ENCODE measurements around the gene PCBP3.
"Not testable (repeated sequence)": the region's sequence is repeated elsewhere in the genome, so short reads cannot be mapped to it uniquely, and the experiment has no call there.

PCBP3 gene

GRCh38 chr21:45974073-45975019 is 330.8 kb downstream of the PCBP3 start:
- WGBS (ENCODE audit: insufficient coverage) = 1% methylated on average over 53 of the region's 59 CpGs

GRCh38 chr21:45975020-45975666 is 331.6 kb downstream of the PCBP3 start:
- no peaks in the 10 kb centered on the region for H3K36me3 ChIP-seq (ENCODE audit: control insufficient read depth in 4 of 4, insufficient read depth in 4 of 4, low read length in 3 of 4)
- no peak overlapping the region for H3K27ac ChIP-seq (ENCODE audit: insufficient read depth in 1 of 2, low read depth in 1 of 2, low read length in 2 of 2, poor library complexity in 1 of 2, severe bottlenecking in 2 of 2)
- H3K27me3 ChIP-seq (replicated peaks in 2 of 5; ENCODE audit: control insufficient read depth in 4 of 5, insufficient read depth in 5 of 5, low read length in 4 of 5) = peaks cover 0 to 81% (median 24%) of the 10 kb centered on the region in 5 experiments
- WGBS (ENCODE audit: insufficient coverage) = 7% methylated on average over 25 of the region's 33 CpGs
- ChIA-PET CTCF (interaction anchor here (1.1 kb wide), 1 partner anchor 124 kb away, joined by 3 read pairs; no protein-coding TSS in a partner anchor), POLR2A (no interaction called here)
- peak overlapping the region in 3 of 7 experiments; percentile 11 to 75 (median 55) for H3K4me3 ChIP-seq (ENCODE audit: control insufficient read depth in 1 of 7, extremely low read depth in 1 of 7, insufficient read depth in 4 of 7, low read depth in 2 of 7, low read length in 6 of 7)
- peaks cover 0 to 45% (median 35%) of the 10 kb centered on the region in 4 experiments for H3K4me1 ChIP-seq (ENCODE audit: control extremely low read depth in 1 of 4, control insufficient read depth in 4 of 4, insufficient read depth in 4 of 4, low read length in 3 of 4)
- H3K9me3 ChIP-seq (ENCODE audit: control extremely low read depth in 1 of 5, control insufficient read depth in 4 of 5, insufficient read depth in 2 of 5, low read depth in 1 of 5, low read length in 4 of 5) = no peaks in the 10 kb centered on the region
- DNase-seq = no peak

More at GRCh38 chr21:45974073-45975019, 330.8 kb downstream of the PCBP3 start:
- CTCF ChIA-PET = interaction anchor here (1.1 to 6.1 kb wide), 3 partner anchors 19 to 169 kb away, joined by 3 to 38 read pairs (median 4); no protein-coding TSS in a partner anchor
- no peak overlapping the region for H3K27ac ChIP-seq (ENCODE audit: insufficient read depth in 1 of 2, low read depth in 1 of 2, low read length in 2 of 2, poor library complexity in 1 of 2, severe bottlenecking in 2 of 2)
- H3K4me3 ChIP-seq (ENCODE audit: control insufficient read depth in 1 of 7, extremely low read depth in 1 of 7, insufficient read depth in 4 of 7, low read depth in 2 of 7, low read length in 6 of 7) = peak overlapping the region; percentile 29 to 75 (median 55)
- peaks cover 0 to 73% (median 24%) of the 10 kb centered on the region in 5 experiments for H3K27me3 ChIP-seq (replicated peaks in 2 of 5; ENCODE audit: control insufficient read depth in 4 of 5, insufficient read depth in 5 of 5, low read length in 4 of 5)
- POLR2A ChIA-PET = no interaction called here
- peak; percentile 27 to 76 (median 72) for DNase-seq
- H3K36me3 ChIP-seq (ENCODE audit: control insufficient read depth in 4 of 4, insufficient read depth in 4 of 4, low read length in 3 of 4) = no peaks in the 10 kb centered on the region
- H3K4me1 ChIP-seq (ENCODE audit: control extremely low read depth in 1 of 4, control insufficient read depth in 4 of 4, insufficient read depth in 4 of 4, low read length in 3 of 4) = peaks cover 0 to 45% (median 35%) of the 10 kb centered on the region in 4 experiments
- no peaks in the 10 kb centered on the region for H3K9me3 ChIP-seq (ENCODE audit: control extremely low read depth in 1 of 5, control insufficient read depth in 4 of 5, insufficient read depth in 2 of 5, low read depth in 1 of 5, low read length in 4 of 5)

DNA sequence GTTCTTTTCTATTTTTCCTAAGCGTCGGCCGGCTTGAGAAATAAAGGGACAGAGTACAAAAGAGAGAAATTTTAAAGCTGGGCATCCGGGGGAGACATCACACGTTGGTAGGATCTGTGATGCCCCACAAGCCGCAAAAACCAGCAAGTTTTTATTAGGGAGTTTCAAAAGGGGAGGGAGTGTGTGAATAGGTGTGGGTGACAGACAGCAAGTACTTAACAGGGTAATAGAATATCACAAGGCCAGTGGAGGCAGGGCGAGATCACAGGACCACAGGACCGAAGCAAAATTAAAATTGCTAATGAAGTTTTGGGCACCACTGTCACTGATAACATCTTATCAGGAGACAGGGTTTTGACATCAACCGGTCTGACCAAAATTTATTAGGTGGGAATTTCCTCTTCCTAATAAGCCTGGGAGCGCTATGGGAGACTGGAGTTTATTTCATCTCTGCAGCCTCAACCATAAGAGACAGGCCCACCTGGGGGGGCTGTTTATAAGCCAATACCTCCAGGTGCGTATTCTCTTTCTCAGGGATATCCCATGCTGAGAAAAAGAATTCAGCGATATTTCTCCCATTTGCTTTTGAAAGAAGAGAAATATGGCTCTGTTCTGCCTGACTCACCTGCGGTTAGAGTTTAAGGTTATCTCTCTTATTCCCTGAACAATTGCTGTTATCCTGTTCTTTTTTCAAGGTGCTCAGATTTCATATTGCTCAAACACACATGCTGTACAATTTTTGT is 332.3 kb downstream of the PCBP3 start:
- H3K9me3 ChIP-seq (ENCODE audit: control extremely low read depth in 1 of 5, control insufficient read depth in 4 of 5, insufficient read depth in 2 of 5, low read depth in 1 of 5, low read length in 4 of 5); POLR2A ChIA-PET; H3K36me3 ChIP-seq (ENCODE audit: control insufficient read depth in 4 of 4, insufficient read depth in 4 of 4, low read length in 3 of 4); DNase-seq; H3K27ac ChIP-seq (ENCODE audit: insufficient read depth in 1 of 2, low read depth in 1 of 2, low read length in 2 of 2, poor library complexity in 1 of 2, severe bottlenecking in 2 of 2); H3K4me3 ChIP-seq (ENCODE audit: control insufficient read depth in 1 of 7, extremely low read depth in 1 of 7, insufficient read depth in 4 of 7, low read depth in 2 of 7, low read length in 6 of 7): not testable (repeated sequence)
- CTCF ChIA-PET = interaction anchor here (1.1 kb wide), 1 partner anchor 123 kb away, joined by 3 read pairs; no protein-coding TSS in a partner anchor
- Histone ChIP-seq H3K4me1 (ENCODE audit: control extremely low read depth in 1 of 4, control insufficient read depth in 4 of 4, insufficient read depth in 4 of 4, low read length in 3 of 4) (peaks cover 0 to 48% (median 38%) of the 10 kb centered on the region in 4 experiments), H3K27me3 (replicated peaks in 2 of 5; ENCODE audit: control insufficient read depth in 4 of 5, insufficient read depth in 5 of 5, low read length in 4 of 5) (peaks cover 0 to 88% (median 24%) of the 10 kb centered on the region in 5 experiments)
- 23% methylated on average over 6 of the region's 13 CpGs for WGBS (ENCODE audit: insufficient coverage)

- 14% methylated on average over 5 of the region's 11 CpGs for WGBS (ENCODE audit: insufficient coverage)
- no peak for DNase-seq
- H3K4me3 ChIP-seq (ENCODE audit: control insufficient read depth in 1 of 7, extremely low read depth in 1 of 7, insufficient read depth in 4 of 7, low read depth in 2 of 7, low read length in 6 of 7) = no peak overlapping the region
- H3K36me3 ChIP-seq (ENCODE audit: control insufficient read depth in 4 of 4, insufficient read depth in 4 of 4, low read length in 3 of 4) = no peaks in the 10 kb centered on the region
- H3K27me3 ChIP-seq (replicated peaks in 2 of 5; ENCODE audit: control insufficient read depth in 4 of 5, insufficient read depth in 5 of 5, low read length in 4 of 5) = peaks cover 0 to 87% (median 24%) of the 10 kb centered on the region in 5 experiments
- no peaks in the 10 kb centered on the region for H3K9me3 ChIP-seq (ENCODE audit: control extremely low read depth in 1 of 5, control insufficient read depth in 4 of 5, insufficient read depth in 2 of 5, low read depth in 1 of 5, low read length in 4 of 5)
- ChIA-PET POLR2A (no interaction called here), CTCF (no interaction called here)
- no peak overlapping the region for H3K27ac ChIP-seq (ENCODE audit: insufficient read depth in 1 of 2, low read depth in 1 of 2, low read length in 2 of 2, poor library complexity in 1 of 2, severe bottlenecking in 2 of 2)
- peaks cover 0 to 54% (median 45%) of the 10 kb centered on the region in 4 experiments for H3K4me1 ChIP-seq (ENCODE audit: control extremely low read depth in 1 of 4, control insufficient read depth in 4 of 4, insufficient read depth in 4 of 4, low read length in 3 of 4)
Measured at GRCh38 chr21:45976701-45977311, 333.3 kb downstream of the PCBP3 start.

DNA sequence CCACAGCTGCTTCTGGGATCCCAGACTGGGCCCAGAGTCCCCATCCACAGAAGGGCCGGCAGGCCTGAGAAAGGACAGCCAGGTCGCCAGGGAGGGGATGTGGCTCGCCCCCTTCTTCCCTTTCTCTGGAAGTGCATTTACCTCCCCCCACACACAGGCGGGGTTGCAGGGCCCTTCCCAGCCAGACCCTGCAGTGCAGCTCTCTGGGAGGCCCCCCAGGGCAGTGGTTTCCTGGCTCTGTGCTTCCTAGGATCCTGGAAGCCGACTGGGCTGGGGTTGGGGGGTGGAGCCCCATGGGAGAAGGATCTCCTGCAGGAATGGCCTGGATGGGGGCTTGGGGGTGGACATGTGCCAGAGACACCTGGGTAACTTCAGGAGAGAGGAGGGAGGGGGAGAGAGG is 333.9 kb downstream of the PCBP3 start:
- ChIA-PET CTCF (no interaction called here), POLR2A (no interaction called here)
- WGBS (ENCODE audit: insufficient coverage) = no CpG with 5 or more reads among the region's 5 CpGs

DNA sequence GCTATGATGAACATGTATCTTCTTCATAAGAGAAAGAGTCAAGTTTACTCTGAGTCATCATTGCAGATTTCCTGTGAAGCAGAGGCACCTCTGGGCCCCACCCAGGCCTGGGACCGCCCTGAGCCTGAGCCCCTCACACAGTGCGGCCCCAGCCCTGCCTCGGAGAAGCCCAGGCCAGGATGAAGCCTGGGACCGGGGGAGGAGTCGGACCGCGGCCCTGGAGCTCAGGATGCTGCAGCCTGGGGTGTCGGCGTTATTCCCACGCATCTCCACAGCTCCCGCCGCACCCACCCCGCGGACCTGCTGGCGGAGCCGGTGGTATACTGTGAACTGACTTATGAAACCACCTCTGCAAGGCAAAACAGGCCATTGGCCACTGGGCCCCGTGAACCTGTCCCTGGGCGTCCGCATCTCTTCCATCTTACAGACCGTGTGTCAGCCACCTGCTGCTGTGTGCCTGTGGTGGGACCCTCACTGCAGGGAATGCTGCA is 335.7 kb downstream of the PCBP3 start:
- Histone ChIP-seq H3K27ac (ENCODE audit: insufficient read depth in 1 of 2, low read depth in 1 of 2, low read length in 2 of 2, poor library complexity in 1 of 2, severe bottlenecking in 2 of 2) (no peak overlapping the region), H3K36me3 (ENCODE audit: control insufficient read depth in 4 of 4, insufficient read depth in 4 of 4, low read length in 3 of 4) (no peaks in the 10 kb centered on the region), H3K27me3 (replicated peaks in 2 of 5; ENCODE audit: control insufficient read depth in 4 of 5, insufficient read depth in 5 of 5, low read length in 4 of 5) (peaks cover 0 to 84% (median 21%) of the 10 kb centered on the region in 5 experiments), H3K9me3 (ENCODE audit: control extremely low read depth in 1 of 5, control insufficient read depth in 4 of 5, insufficient read depth in 2 of 5, low read depth in 1 of 5, low read length in 4 of 5) (no peaks in the 10 kb centered on the region), H3K4me1 (ENCODE audit: control extremely low read depth in 1 of 4, control insufficient read depth in 4 of 4, insufficient read depth in 4 of 4, low read length in 3 of 4) (peaks cover 0 to 41% (median 34%) of the 10 kb centered on the region in 4 experiments), H3K4me3 (ENCODE audit: control insufficient read depth in 1 of 7, extremely low read depth in 1 of 7, insufficient read depth in 4 of 7, low read depth in 2 of 7, low read length in 6 of 7) (no peak overlapping the region)
- ChIA-PET POLR2A (no interaction called here), CTCF (no interaction called here)
- 77% methylated on average over 16 of the region's 20 CpGs for WGBS (ENCODE audit: insufficient coverage)
- peak in 1 of 3 donors; percentile 37 for DNase-seq

More for the DNA sequence above, 333.9 kb downstream of the PCBP3 start:
- DNase-seq = no peak
- Histone ChIP-seq H3K27ac (ENCODE audit: insufficient read depth in 1 of 2, low read depth in 1 of 2, low read length in 2 of 2, poor library complexity in 1 of 2, severe bottlenecking in 2 of 2) (no peak overlapping the region), H3K9me3 (ENCODE audit: control extremely low read depth in 1 of 5, control insufficient read depth in 4 of 5, insufficient read depth in 2 of 5, low read depth in 1 of 5, low read length in 4 of 5) (no peaks in the 10 kb centered on the region), H3K4me3 (ENCODE audit: control insufficient read depth in 1 of 7, extremely low read depth in 1 of 7, insufficient read depth in 4 of 7, low read depth in 2 of 7, low read length in 6 of 7) (no peak overlapping the region), H3K36me3 (ENCODE audit: control insufficient read depth in 4 of 4, insufficient read depth in 4 of 4, low read length in 3 of 4) (no peaks in the 10 kb centered on the region), H3K27me3 (replicated peaks in 2 of 5; ENCODE audit: control insufficient read depth in 4 of 5, insufficient read depth in 5 of 5, low read length in 4 of 5) (peaks cover 0 to 87% (median 28%) of the 10 kb centered on the region in 5 experiments), H3K4me1 (ENCODE audit: control extremely low read depth in 1 of 4, control insufficient read depth in 4 of 4, insufficient read depth in 4 of 4, low read length in 3 of 4) (peaks cover 0 to 58% (median 49%) of the 10 kb centered on the region in 4 experiments)

All from common myeloid progenitor, CD34-positive (primary cell).